GM04504 (cell line): ENCODE measurements around the gene ILK.

Source experiments
- DNase-seq: peaks from one replicate; pipeline ENCODE4 v3.0.0-alpha.2; 2012; ENCODE audit warnings: low read depth

Gene ILK

GRCh38 chr11:6606471-6607189 is 3.1 kb downstream of the ILK start:
- DNase-seq, result peak; percentile 82

DNA sequence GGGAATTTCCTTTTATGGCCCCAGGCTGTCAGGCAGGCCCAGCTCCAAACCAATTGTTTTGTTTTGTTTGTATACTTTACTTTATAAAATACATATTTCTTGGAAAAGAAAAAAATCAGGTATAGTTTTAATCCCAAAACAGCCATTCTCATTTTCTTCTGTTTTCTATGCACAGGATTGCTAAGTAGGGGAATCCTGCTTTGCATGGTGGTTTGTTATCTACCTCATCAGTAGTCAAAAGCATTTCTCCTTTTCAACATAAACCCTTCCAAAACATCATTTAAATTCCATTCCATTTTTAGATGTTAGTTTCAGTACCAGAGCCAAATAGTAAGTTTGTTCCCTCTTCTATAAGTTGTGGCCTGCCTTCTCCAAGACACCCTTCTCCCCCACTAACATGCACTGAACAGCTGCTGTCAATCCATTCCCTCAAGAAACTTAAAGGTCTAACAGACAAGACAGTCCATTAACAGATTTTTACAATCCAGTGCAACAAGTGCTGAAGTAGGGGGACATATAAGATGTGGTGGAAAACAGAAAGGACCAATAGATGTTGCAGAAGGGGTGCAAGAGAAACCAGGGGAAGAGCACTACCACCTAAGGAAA is 3.7 kb downstream of the ILK start:
- no peak for DNase-seq

DNA sequence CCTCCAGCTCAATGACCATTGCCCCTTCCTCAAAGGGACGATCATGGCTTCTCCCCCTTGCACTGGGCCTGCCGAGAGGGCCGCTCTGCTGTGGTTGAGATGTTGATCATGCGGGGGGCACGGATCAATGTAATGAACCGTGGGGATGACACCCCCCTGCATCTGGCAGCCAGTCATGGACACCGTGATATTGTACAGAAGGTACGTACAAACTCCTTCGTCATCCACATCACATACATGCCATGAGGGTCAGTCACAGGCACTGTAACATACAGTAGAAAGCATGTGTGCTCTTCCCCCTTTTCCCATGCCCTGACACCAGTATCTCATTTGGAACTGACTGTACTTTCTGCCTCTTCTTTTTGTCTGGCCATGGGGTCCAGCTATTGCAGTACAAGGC is 4.4 kb downstream of the ILK start:
- DNase-seq, result no peak

- DNase-seq, result no peak
These were observed 5.3 kb downstream of the ILK start for GRCh38 chr11:6608726-6609501.

GRCh38 chr11:6609502-6610015 is 6.0 kb downstream of the ILK start:
- no peak for DNase-seq

GRCh38 chr11:6610591-6610990 is 7.0 kb downstream of the ILK start:
- DNase-seq, result no peak

DNA sequence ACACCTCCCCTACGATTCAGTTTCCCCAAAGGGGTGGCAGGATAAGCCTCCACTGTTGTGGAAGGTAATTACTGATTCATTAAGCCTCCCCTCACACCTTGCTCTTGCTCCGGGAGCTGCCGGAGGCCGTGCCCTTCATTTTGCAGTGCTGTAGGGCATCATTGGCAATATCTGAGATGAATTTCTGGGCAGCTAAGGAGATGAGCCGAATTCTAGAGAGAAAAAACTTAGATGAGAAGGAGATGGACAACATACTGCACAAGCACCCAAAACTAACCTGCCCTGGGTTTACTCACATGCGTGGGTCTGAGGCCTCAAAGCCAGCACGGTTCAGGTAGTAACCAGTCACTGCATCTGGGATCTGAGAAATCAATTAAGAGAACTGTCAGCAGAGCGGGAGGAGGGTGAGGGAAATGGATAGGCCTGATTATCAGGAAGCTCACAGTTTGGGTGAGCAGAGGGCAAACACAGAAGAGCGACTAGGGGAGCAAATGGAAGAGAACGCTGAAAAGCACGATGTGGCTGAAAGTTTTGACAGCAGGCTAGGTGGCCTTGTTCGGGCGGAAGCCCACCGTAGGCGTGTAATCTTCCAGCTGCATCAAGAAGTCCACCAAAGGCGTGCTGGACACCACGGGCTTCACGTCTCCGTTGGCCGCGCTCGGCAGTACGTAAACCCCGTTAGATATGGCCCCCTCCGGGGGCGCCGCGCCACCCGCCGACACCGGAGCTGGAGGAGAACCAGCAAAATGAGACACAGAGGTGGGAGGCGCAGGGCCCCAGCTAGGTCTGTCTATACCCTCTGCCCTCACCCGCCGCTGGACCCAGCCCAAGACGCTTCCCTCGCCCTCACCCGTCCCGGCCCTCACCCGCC is 7.8 kb downstream of the ILK start:
- no peak for DNase-seq

DNA sequence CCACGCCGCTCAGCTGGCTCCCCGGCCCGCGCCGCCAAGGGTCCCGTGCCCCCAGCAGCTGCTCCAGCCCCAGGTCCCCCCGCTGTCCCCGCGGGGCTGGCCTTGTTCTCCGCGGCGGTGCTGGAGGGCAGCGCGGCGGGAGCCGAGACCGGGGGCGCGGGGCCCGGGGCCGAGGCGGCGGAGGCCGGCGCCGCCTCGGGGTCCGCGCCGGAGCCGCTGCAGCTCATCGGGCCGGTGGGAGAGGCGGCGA is 8.3 kb downstream of the ILK start:
- no peak for DNase-seq

- DNase-seq, result peak; percentile 94
These were observed 8.9 kb downstream of the ILK start, which contains the start of gene TAF10 for GRCh38 chr11:6612213-6613041. Gene TAF10, minus strand, starts transcription at chr11:6612216. Its CDS starts 27 bp downstream, at chr11:6612189.

- no peak for DNase-seq
These were observed 9.9 kb downstream of the ILK start for GRCh38 chr11:6613496-6613895.

DNA sequence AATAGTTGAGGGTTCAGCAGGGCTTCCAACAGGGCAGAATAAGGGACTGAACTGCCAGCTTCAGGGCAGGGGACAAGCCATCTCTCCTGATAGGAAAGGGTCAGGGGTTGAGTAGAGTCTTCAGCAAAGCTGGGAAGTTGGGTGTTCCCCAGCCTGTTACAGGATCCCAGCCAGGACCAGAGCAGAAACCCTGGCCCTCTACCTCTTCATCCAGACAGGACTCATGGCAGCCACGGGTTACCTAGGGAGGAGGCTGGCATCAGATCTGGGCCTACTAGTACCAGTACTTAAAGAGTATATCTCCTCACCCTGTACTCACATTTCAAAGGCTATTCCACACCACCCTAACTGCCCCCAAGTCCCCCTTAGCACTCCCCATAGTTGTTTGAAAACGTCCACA is 10.9 kb downstream of the ILK start:
- no peak for DNase-seq

DNA sequence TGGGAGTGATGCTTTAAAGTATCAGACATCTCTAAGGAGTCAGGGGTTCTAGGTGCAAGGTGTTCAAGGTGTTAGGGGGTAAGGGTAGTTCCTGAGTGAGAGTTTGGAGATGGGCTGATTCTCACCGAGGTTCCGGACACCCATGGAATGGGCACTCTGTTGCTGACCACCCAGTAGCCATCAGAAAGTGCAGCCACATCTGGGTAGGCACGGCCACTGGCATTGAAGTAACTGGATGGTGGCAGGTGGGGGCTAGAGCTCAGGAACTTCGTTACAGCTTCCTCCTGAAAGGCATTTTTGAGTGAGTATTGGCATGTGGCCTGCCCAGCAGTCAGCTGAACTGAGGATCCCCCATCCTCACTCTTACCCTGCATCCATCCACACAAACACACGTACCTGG is 11.5 kb downstream of the ILK start:
- no peak for DNase-seq

GRCh38 chr11:6615882-6616585 is 12.5 kb downstream of the ILK start:
- DNase-seq, result no peak

DNA sequence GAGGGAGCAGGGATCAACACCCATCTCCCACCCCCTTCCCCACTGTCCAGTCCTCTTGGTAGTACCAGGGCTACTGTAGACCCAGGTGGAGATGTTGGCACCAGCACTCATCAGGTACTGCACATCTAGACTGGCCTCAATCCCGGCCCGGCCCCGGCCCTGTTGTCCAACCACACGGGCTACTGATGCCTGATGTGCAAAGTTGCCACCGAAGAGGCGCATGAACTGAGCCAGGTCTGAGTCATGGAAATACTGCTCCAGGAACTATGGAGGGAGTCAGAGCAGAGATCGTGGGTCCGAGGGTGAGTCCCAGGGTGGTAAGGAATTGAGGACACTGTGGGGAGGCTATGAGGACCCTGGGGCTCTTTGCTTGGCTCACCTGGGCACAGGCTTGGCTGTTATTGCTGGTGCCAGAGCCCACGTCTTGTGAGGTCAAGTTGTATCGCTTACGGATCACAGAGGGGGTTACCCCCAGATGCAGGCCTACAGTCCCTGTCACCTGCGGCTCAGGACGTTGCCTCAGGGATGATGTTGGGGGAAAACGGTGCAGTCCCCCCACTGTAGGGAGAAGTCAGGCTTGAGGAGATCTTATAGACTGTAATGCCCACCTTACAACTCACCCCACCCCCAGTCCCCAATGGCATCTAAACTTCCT is 13.1 kb downstream of the ILK start:
- DNase-seq, result no peak

- no peak for DNase-seq
These were observed 13.8 kb downstream of the ILK start for GRCh38 chr11:6617315-6617781.

- peak; percentile 62 for DNase-seq
These were observed 14.8 kb downstream of the ILK start for GRCh38 chr11:6618117-6619003.

GRCh38 chr11:6619004-6619745 is 15.6 kb downstream of the ILK start, which contains the start of gene TPP1:
Gene TPP1, minus strand, starts transcription at chr11:6619422. Its CDS starts 22 bp downstream, at chr11:6619400.
- peak; percentile 91 for DNase-seq

- DNase-seq, result no peak
These were observed 17.1 kb downstream of the ILK start for GRCh38 chr11:6620636-6621035.
